ENCODE results near the gene BCDIN3D.

DNA sequence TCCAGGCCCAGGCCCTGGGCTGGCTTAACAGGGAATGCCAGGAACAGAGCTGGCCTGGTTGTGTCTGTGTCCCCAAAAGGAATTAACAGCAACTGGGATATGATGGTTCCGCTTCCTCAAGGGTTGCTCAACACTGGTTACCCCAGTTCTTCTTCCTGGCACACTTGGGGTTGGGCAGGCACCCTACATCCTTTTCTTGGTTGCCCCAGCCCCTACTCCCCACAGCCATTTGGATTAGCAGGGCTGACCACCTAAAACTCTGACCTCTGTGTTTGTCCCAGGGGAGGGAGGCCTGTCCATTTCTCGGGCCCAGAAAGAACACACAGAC lies 45.5 kb downstream of the BCDIN3D start:
- TF ChIP-seq, protein P1, sequence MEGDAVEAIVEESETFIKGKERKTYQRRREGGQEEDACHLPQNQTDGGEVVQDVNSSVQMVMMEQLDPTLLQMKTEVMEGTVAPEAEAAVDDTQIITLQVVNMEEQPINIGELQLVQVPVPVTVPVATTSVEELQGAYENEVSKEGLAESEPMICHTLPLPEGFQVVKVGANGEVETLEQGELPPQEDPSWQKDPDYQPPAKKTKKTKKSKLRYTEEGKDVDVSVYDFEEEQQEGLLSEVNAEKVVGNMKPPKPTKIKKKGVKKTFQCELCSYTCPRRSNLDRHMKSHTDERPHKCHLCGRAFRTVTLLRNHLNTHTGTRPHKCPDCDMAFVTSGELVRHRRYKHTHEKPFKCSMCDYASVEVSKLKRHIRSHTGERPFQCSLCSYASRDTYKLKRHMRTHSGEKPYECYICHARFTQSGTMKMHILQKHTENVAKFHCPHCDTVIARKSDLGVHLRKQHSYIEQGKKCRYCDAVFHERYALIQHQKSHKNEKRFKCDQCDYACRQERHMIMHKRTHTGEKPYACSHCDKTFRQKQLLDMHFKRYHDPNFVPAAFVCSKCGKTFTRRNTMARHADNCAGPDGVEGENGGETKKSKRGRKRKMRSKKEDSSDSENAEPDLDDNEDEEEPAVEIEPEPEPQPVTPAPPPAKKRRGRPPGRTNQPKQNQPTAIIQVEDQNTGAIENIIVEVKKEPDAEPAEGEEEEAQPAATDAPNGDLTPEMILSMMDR (IDR thresholded peaks at IDR 0.05): no peak
- TF ChIP-seq POLR2AphosphoS5 (IDR thresholded peaks at IDR 0.05): no peak

Measured in suprapubic skin (tissue), 3 donors.